HepG2 (cell line): ENCODE results near the gene TPX2. TPM values are rescaled to one million over a fixed set of nuclear protein-coding genes. Genes with fewer than 3 reads are reported as not detected.

Experiments used
- ATF1 ChIP-seq: IDR thresholded peaks from 2 replicates; pipeline ENCODE4 v1.6.1; 2016; ENCODE audit warnings: mild to moderate bottlenecking, control low read depth
- CAMTA2 ChIP-seq: sonication (generic); formaldehyde crosslinking; IDR thresholded peaks from 2 replicates; pipeline ENCODE4 v1.4.0; 2020; ENCODE audit warnings: mild to moderate bottlenecking, missing genetic modification reagents, borderline replicate concordance
- CHCHD3 ChIP-seq: sonication (generic); formaldehyde crosslinking; IDR thresholded peaks from 2 replicates; pipeline ENCODE4 v1.8.0; 2022; ENCODE audit warnings: mild to moderate bottlenecking, missing genetic modification reagents, moderate library complexity
- HMGXB4 ChIP-seq, 2 experiments: sonication (generic) in 1 of 2; formaldehyde crosslinking in 1 of 2; IDR thresholded peaks; 2 replicates each; pipeline versions ENCODE4 v1.4.0 to v1.6.1; 2018 to 2020; ENCODE audit warnings: missing genetic modification reagents in 2 of 2, borderline replicate concordance in 1 of 2, low read depth in 1 of 2, mild to moderate bottlenecking in 1 of 2, missing biosample characterization in 1 of 2
- JUND ChIP-seq: sonication (generic); formaldehyde crosslinking; IDR thresholded peaks from 2 replicates; pipeline ENCODE4 v1.8.0; 2022; ENCODE audit warnings: mild to moderate bottlenecking, missing genetic modification reagents
- MLLT10 ChIP-seq: sonication (generic); formaldehyde crosslinking; IDR thresholded peaks from 2 replicates; pipeline ENCODE4 v1.4.0; 2020; ENCODE audit warnings: missing genetic modification reagents
- NCOA1 ChIP-seq: sonication (generic); formaldehyde crosslinking; IDR thresholded peaks from 2 replicates; pipeline ENCODE4 v1.9.0; 2021; ENCODE audit warnings: missing genetic modification reagents
- SP1 ChIP-seq, 2 experiments: fragments of 450-650 bp in 1 of 2; sonication (generic) in 1 of 2; formaldehyde crosslinking in 1 of 2; IDR thresholded peaks; 2 replicates each; pipeline versions ENCODE4 v1.4.0 to v1.6.1; 2016 to 2020; ENCODE audit warnings: missing genetic modification reagents in 1 of 2
- STAT5B ChIP-seq: sonication (generic); formaldehyde crosslinking; IDR thresholded peaks from 2 replicates; pipeline ENCODE4 v1.4.0; 2020; ENCODE audit warnings: missing genetic modification reagents
- TAF15 ChIP-seq: fragments of 200-400 bp; formaldehyde crosslinking; IDR thresholded peaks from one replicate; pipeline ENCODE4 v1.6.1; 2018; ENCODE audit warnings: mild to moderate bottlenecking, low read depth, low read length; ENCODE audit not compliant: poor library complexity, severe bottlenecking
- TRAFD1 ChIP-seq: sonication (generic); formaldehyde crosslinking; IDR thresholded peaks from 2 replicates; pipeline ENCODE4 v1.5.1; 2020; ENCODE audit warnings: missing genetic modification reagents, mild to moderate bottlenecking, borderline replicate concordance
- ZFP36 ChIP-seq: fragments of 150-350 bp; IDR thresholded peaks from 2 replicates; pipeline ENCODE4 v1.6.1; 2018; ENCODE audit warnings: borderline replicate concordance, low read length, low read depth; ENCODE audit not compliant: partially characterized antibody
- ZFP36L2 ChIP-seq: sonication (generic); formaldehyde crosslinking; IDR thresholded peaks from 2 replicates; pipeline ENCODE4 v1.4.0; 2020; ENCODE audit warnings: missing genetic modification reagents
- ZNF713 ChIP-seq: sonication (generic); formaldehyde crosslinking; IDR thresholded peaks from 2 replicates; pipeline ENCODE4 v1.4.0; 2020; ENCODE audit warnings: mild to moderate bottlenecking, missing genetic modification reagents
- ZNF75D ChIP-seq: sonication (generic); formaldehyde crosslinking; IDR thresholded peaks from 2 replicates; pipeline ENCODE4 v1.8.1; 2023; ENCODE audit warnings: missing genetic modification reagents, mild to moderate bottlenecking, borderline replicate concordance
- ZNF780A ChIP-seq: sonication (generic); formaldehyde crosslinking; IDR thresholded peaks from 2 replicates; pipeline ENCODE4 v1.8.0; 2022; ENCODE audit warnings: mild to moderate bottlenecking, missing genetic modification reagents, moderate library complexity
- ZSCAN21 ChIP-seq: sonication (generic); formaldehyde crosslinking; IDR thresholded peaks from 2 replicates; pipeline ENCODE4 v1.8.0; 2022; ENCODE audit warnings: mild to moderate bottlenecking, missing genetic modification reagents, moderate library complexity, borderline replicate concordance
- polyA plus RNA-seq, 8 experiments: library from polyadenylated mRNA; depleted of rRNA in 3 of 8; stranded (reverse) in 7 of 8; unstranded in 1 of 8; fragments of >200 nt; fragmentation: Illumina TruSeq in 4 of 8; extraction: Trizol in 4 of 8; gene quantifications; 2 replicates each; pipeline versions ENCODE4 v1.2.1 to v1.2.3, GENCODE V29; 2011 to 2016; ENCODE audit warnings: low read depth in 4 of 8, missing spikeins in 1 of 8, mixed read lengths in 1 of 8; ENCODE audit not compliant: insufficient read depth in 1 of 8
- total RNA-seq, 5 experiments: library from RNA; depleted of rRNA; stranded (reverse); fragments of >200 nt; fragmentation: Illumina TruSeq; extraction: Trizol; gene quantifications; 2 replicates each; pipeline ENCODE4 v1.2.3, GENCODE V29; 2016; ENCODE audit warnings: low read depth in 1 of 5
- TF ChIP-seq, protein P1 (sequence below): sonication (generic); formaldehyde crosslinking; conservative IDR thresholded peaks from 2 replicates; pipeline ENCODE4 v1.5.0; 2020; ENCODE audit warnings: missing genetic modification reagents
- TF ChIP-seq, protein P2 (sequence below): sonication (generic); formaldehyde crosslinking; IDR thresholded peaks from 2 replicates; pipeline ENCODE4 v1.4.0; 2020; ENCODE audit warnings: missing genetic modification reagents
- TF ChIP-seq, protein P3 (sequence below): IDR thresholded peaks from 2 replicates; pipeline ENCODE4 v1.6.1; 2012; ENCODE audit warnings: inconsistent platforms

Gene TPX2
- total and polyA plus RNA-seq, 2 of the 13 experiments (the other 11 are each of a cell fraction or from before 2014, with no cell fraction given): 34.3 to 124 TPM

DNA sequence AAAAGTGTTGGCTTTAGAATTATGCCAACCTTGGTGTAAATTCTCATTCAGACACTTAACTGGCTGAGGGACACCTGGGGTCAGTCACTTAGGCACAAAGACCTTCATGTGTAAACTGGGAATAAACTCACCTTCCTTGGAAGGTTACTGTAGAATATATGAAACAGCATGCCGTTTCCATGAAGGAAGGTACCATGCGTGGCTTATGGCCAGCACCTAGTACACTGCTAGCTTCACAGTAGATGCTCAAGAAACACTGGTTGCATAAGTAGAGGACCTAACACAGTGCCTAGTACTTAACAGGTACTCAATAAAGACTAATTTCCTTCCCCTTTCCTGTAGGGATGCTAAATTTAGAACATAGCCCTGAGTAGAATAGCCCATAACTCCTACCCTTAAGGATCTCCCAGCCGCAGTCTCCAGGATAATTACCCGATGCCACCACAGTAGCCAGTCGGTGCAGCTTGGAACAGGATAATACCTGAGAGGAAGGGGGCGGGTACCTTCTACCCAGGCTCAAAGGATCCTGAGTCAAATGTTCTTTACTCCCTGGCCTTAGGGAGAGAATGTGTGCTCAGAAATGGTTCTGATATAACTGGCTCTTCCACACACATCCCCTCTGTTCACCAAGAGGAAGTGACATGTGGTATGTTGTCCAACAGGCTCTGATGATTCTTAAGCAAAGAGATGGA lies 20.0 kb upstream of the TPX2 start (continued):
- TF ChIP-seq CAMTA2 (CRISPR knock-in tag): no peak
- no peak for TF ChIP-seq ZNF780A
- no peak for TF ChIP-seq STAT5B
- TF ChIP-seq, protein P1, sequence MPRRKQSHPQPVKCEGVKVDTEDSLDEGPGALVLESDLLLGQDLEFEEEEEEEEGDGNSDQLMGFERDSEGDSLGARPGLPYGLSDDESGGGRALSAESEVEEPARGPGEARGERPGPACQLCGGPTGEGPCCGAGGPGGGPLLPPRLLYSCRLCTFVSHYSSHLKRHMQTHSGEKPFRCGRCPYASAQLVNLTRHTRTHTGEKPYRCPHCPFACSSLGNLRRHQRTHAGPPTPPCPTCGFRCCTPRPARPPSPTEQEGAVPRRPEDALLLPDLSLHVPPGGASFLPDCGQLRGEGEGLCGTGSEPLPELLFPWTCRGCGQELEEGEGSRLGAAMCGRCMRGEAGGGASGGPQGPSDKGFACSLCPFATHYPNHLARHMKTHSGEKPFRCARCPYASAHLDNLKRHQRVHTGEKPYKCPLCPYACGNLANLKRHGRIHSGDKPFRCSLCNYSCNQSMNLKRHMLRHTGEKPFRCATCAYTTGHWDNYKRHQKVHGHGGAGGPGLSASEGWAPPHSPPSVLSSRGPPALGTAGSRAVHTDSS: no peak
- no peak for TF ChIP-seq ZFP36
- peak; percentile 47; the same call in 1 of the 2 replicates for TF ChIP-seq CHCHD3 (CRISPR knock-in tag)
- no peak for TF ChIP-seq ZFP36L2 (CRISPR knock-in tag)
- no peak for TF ChIP-seq TAF15
- TF ChIP-seq ZSCAN21 (CRISPR knock-in tag): no peak
- no peak for TF ChIP-seq ZNF75D (CRISPR knock-in tag)
- no peak for TF ChIP-seq NCOA1 (CRISPR knock-in tag)
- no peak for TF ChIP-seq JUND (CRISPR knock-in tag)
- TF ChIP-seq HMGXB4 (CRISPR knock-in tag; IDR thresholded peaks at IDR 0.05; ENCODE audit: borderline replicate concordance in 1 of 2, low read depth in 1 of 2): 0 out of 4 replicates have a peak, but pooled peaks of 1 of the 2 experiments have one; percentile 9
- TF ChIP-seq MLLT10 (CRISPR knock-in tag): no peak
- TF ChIP-seq TRAFD1 (CRISPR knock-in tag): no peak
- no peak for TF ChIP-seq ATF1 (CRISPR knock-in tag)
- TF ChIP-seq, protein P2, sequence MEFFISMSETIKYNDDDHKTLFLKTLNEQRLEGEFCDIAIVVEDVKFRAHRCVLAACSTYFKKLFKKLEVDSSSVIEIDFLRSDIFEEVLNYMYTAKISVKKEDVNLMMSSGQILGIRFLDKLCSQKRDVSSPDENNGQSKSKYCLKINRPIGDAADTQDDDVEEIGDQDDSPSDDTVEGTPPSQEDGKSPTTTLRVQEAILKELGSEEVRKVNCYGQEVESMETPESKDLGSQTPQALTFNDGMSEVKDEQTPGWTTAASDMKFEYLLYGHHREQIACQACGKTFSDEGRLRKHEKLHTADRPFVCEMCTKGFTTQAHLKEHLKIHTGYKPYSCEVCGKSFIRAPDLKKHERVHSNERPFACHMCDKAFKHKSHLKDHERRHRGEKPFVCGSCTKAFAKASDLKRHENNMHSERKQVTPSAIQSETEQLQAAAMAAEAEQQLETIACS (CRISPR knock-in tag): no peak
- TF ChIP-seq ZNF713 (CRISPR knock-in tag): no peak
- no peak for TF ChIP-seq SP1 (IDR thresholded peaks at IDR 0.05)
- no peak for TF ChIP-seq SP1 (CRISPR knock-in tag; IDR thresholded peaks at IDR 0.05)
- TF ChIP-seq, protein P3, sequence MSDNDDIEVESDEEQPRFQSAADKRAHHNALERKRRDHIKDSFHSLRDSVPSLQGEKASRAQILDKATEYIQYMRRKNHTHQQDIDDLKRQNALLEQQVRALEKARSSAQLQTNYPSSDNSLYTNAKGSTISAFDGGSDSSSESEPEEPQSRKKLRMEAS: no peak
